Peyer's patch (tissue), 4 donors: ENCODE measurements around the gene HSD17B12.

Experiments used
- POLR2A ChIP-seq, 2 donors: fragments of 450-650 bp; IDR thresholded peaks; one replicate each; pipeline ENCODE4 v1.5.1; 2017; ENCODE audit warnings: antibody characterized with exemption in 2 of 2, mild to moderate bottlenecking in 2 of 2, moderate library complexity in 2 of 2
- TF ChIP-seq, protein P1 (sequence below), 6 experiments: fragments of 450-650 bp in 4 of 6; fragments of 200-600 bp in 2 of 6; sonication (generic) in 1 of 6; IDR thresholded peaks; one replicate each; pipeline ENCODE4 v1.5.1; 2017 to 2019; ENCODE audit warnings: antibody characterized with exemption in 6 of 6, mild to moderate bottlenecking in 3 of 6, moderate library complexity in 1 of 6

DNA sequence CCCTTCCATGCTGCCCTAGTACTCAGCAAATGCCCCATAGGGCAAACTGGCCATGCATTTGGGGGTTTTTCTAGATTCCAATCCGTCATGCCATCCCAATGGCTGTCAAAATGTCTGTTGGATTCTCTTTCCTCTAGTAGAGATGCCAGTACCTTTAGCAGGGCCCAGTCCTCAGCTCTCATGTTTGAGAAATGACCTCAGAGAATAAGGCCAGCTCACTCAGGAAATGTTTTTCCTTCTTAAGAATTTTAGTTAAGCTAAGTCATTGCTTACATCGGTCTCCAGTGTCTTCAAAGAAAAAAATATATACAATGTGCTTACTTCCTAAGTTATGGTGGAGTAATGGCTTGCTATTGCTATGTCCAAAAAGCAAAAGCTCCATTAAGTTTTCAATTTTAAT is 186.0 kb downstream of the HSD17B12 start:
- TF ChIP-seq, protein P1, sequence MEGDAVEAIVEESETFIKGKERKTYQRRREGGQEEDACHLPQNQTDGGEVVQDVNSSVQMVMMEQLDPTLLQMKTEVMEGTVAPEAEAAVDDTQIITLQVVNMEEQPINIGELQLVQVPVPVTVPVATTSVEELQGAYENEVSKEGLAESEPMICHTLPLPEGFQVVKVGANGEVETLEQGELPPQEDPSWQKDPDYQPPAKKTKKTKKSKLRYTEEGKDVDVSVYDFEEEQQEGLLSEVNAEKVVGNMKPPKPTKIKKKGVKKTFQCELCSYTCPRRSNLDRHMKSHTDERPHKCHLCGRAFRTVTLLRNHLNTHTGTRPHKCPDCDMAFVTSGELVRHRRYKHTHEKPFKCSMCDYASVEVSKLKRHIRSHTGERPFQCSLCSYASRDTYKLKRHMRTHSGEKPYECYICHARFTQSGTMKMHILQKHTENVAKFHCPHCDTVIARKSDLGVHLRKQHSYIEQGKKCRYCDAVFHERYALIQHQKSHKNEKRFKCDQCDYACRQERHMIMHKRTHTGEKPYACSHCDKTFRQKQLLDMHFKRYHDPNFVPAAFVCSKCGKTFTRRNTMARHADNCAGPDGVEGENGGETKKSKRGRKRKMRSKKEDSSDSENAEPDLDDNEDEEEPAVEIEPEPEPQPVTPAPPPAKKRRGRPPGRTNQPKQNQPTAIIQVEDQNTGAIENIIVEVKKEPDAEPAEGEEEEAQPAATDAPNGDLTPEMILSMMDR (IDR thresholded peaks at IDR 0.05), result no peak
- TF ChIP-seq POLR2A (IDR thresholded peaks at IDR 0.05), result no peak
